Fibroblast of pulmonary artery (primary cell): Measurements from ENCODE around the gene KCNMB2.

Source experiments
- DNase-seq: peaks from one replicate; pipeline ENCODE4 v3.0.0-alpha.2; 2010; ENCODE audit warnings: low read depth
- H3K4me3 ChIP-seq: replicated peaks from 2 replicates; pipeline ENCODE4 v1.5.1; 2011; ENCODE audit warnings: low read depth, mild to moderate bottlenecking, control low read depth, low read length, moderate library complexity
- TF ChIP-seq, protein P1 (sequence below): IDR thresholded peaks from 2 replicates; pipeline ENCODE4 v1.5.1; 2011; ENCODE audit warnings: mild to moderate bottlenecking, control low read depth, low read length, inconsistent platforms; ENCODE audit errors: missing control alignments

The KCNMB2 gene

DNA sequence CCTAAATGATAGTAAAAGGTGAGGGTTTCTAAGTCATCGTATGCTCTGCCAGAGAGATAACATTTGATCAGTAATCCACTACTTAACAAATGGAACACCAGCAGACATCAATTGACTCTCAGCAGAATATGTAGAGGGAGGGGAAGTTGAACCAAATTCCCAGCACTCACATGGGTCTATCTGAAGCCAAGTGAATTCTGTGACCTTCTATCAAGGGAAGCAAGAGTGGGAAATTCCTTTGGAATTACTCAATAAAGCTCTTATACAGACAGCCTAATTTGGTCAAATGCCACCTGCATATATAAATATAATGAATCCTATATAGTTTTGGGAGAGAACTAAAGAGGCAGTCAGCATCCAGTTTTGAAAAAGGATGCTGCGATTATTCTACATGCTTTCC is 15.8 kb upstream of the KCNMB2 start:
- DNase-seq: no peak
- H3K4me3 ChIP-seq: no peak overlapping the region
- TF ChIP-seq, protein P1, sequence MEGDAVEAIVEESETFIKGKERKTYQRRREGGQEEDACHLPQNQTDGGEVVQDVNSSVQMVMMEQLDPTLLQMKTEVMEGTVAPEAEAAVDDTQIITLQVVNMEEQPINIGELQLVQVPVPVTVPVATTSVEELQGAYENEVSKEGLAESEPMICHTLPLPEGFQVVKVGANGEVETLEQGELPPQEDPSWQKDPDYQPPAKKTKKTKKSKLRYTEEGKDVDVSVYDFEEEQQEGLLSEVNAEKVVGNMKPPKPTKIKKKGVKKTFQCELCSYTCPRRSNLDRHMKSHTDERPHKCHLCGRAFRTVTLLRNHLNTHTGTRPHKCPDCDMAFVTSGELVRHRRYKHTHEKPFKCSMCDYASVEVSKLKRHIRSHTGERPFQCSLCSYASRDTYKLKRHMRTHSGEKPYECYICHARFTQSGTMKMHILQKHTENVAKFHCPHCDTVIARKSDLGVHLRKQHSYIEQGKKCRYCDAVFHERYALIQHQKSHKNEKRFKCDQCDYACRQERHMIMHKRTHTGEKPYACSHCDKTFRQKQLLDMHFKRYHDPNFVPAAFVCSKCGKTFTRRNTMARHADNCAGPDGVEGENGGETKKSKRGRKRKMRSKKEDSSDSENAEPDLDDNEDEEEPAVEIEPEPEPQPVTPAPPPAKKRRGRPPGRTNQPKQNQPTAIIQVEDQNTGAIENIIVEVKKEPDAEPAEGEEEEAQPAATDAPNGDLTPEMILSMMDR: no peak

DNA sequence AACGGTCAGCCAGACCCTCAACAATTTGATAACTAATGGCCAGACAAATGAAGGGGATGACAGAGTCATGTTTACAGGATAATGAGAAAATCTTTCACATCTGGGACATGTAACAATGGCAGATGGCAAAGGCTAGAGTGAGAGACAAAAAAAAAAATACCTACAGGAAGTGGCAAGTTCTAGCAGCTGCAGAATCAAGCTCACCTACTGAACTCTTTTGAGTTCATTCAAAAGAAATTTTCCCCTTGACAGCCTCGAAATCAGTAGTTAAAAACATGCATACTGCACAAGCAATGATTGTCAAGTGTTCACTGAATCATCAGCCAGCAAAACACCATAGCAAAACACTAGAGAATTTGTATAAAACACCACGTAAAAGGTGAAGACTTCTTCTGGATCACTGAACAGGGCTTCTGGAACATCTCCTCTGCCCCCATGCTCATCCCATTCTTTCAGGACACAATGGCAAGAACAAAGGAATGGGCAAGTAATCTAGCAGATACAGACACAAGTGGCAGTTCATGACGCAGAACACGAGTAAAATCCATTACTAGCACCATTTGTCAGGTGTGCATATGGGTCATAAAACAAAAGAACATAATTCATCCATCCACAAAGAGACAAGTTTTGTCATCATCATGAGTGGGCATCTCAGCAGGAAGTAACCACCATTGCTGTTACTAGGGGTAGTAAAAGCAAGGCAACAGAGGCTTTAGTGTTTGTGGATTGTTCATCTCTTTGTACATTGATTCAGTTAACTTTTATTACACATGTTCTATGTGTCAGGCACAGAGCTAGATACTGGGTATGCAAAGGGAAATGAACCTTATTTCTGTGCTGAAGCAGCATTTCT is 13.8 kb upstream of the KCNMB2 start:
- no peak for DNase-seq
- TF ChIP-seq, protein P1: no peak

DNA sequence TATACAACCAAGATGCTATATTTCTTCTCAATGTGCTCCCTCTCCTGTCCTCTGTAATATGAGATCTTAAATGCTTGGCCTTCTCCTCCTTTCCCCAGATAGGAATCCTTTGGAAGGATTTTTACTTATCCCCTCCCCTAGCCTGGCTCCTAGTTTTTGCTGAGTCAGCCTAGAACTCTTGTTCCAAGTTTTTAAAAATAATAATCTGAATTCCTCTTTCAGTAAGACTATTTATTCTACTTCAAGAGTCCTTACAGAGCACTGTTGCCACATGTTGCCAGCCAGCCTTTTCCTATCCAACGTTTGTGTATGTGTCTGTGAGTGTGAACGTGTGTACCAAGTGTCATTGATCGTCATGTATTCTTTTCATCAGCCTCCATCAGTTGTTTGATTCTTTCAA is 11.0 kb upstream of the KCNMB2 start:
- TF ChIP-seq, protein P1: no peak
- no peak for DNase-seq
- H3K4me3 ChIP-seq: no peak overlapping the region

More for the DNA sequence above, 13.8 kb upstream of the KCNMB2 start:
- H3K4me3 ChIP-seq: no peak overlapping the region

DNA sequence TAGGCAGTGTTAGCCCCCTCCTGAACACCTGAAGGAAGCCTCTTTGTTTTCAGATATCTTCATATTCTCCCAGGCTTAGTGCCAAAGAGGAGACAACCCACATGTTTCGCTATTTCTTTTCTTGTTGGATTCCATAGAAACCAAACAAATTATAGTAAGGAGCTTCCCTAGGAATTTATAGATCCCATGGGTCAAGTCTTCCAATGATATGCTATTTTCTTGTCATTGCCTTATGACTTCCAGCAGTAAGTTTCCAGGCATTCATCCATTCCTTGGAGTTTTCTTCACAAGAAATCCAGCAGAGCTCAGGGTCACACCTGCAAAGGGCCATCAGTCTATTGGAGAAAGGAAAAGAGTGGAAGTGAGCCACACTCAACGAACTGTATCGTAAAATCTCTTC is 9.9 kb upstream of the KCNMB2 start:
- H3K4me3 ChIP-seq: no peak overlapping the region
- TF ChIP-seq, protein P1: no peak
- DNase-seq: no peak

DNA sequence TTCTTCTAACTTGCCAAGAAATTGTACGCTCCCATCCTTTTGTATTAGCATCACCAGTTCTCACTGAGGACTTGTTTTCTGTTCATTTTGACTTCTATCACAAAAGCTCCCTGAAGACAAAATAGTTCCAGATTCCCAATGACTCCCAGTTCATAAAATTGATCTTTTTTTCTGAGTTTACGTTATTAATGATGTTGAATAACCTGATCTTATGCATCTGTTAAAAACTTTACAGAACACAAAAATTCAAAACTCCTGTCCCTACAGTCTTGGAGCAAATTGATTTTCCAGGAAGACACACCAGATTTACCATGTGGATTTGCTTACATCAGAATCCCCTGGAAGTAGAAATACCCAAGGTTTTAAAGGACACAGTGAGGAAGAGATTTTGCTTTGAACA is 8.3 kb upstream of the KCNMB2 start:
- H3K4me3 ChIP-seq: no peak overlapping the region
- TF ChIP-seq, protein P1: no peak

DNA sequence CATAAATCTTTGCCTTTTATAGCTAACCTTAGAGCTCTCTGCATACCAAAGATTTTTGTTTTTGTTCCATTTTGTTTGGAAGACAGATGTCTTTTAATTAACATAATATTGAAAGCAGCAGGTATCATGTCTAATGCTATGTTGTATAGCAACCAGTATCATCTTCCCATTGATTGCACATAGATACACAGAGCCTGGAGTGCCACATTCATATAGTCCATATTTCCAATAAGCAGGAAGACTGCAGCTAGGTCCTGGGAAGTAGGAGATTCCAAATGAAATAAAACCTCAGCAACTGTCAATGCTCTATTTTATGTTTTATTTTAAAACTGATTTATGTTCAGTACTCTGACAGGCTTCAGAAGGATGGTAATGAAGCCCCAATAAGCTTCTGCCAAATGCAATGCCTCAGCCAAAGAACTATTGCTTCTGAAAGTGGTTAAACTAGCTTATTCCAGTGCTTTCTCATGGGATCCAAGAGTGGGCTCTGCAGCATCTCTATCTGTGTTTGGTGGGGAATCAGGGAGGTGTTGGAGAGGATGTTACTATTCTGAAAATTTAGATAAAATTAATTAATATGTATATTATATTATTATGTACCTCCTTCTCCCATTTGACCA is 6.5 kb upstream of the KCNMB2 start:
- H3K4me3 ChIP-seq: no peak overlapping the region
- DNase-seq: no peak
- TF ChIP-seq, protein P1: no peak

More for the DNA sequence above, 8.3 kb upstream of the KCNMB2 start:
- no peak for DNase-seq
